ENCODE measurements around the gene CAPN5.
A peak's percentile ranks its signal among the peaks of the same experiment; 100 is the strongest.

Gene CAPN5

DNA sequence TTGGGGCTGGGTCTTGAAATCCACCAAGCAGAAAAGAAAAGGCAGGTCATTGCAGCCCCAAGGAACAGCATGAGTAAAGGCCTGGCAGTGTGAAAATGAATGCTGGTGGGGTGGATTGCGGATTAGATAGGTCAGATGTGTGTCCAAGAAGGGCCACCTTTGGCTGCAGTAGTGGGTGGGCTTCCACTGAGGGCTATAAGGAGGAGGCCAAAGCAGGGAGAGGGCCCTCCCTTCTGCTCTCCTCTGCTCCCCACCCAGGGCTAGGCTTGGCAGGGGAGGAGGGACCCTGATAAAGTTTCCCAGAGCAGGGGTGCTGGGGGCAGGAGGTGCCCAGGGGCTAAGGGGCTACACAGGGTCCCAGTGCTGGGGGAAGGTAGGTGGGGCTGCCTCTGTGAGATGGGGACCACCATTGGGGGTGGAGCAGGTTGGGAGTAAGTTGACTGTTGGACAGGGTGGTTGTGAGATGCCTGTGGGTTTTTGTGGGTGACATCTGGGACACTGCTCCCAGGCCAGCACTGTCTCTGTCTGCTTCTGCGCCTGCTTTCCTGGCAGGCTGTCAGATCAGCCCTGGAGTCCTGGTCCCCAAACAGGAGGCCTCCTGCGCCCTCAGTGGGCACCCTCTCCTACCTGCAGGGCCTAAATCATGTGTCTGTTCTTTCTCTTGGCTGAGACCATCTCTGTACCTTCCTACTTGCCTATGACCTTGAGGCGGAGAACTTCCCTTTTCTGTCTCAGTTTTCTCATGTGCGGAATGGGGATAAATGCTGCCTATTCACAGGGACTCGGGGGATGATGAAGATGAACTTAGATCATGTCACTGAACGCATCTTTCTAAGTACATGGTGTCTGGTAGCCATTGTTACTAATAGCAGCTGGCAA is 1.9 kb downstream of the CAPN5 start:
- DNase-seq, result no peak

DNA sequence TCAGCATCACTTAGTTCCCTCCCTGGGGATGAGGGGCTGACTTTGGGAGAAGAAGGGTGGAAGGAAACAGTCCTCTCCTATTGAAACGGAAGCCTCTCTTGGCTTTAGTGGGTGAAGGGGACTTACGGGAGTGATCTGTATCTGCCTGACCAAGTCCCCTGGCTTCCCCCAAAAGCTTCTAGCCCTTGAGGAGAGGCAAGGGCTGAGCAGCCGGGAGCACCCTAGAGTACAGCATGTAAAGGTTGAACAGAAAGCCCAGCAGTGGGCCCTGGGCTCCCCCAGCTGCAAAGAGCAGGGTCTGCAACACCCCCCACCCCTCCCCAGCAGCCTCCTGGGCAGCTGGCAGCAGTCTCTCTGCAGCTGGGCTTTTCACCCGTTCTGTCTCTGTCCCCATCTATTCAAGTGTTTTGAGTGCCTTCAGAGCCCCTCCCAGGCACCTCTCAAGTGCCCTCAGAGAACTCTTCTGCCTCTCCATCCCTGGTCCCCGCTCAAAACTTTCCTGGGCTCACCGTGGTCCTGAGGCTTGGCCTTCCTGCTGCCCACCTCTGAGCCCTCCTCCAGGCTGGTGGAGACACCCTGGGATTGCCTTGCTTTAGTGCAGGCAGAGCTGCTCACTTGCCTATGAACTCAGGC is 2.7 kb downstream of the CAPN5 start:
- DNase-seq, result no peak

DNA sequence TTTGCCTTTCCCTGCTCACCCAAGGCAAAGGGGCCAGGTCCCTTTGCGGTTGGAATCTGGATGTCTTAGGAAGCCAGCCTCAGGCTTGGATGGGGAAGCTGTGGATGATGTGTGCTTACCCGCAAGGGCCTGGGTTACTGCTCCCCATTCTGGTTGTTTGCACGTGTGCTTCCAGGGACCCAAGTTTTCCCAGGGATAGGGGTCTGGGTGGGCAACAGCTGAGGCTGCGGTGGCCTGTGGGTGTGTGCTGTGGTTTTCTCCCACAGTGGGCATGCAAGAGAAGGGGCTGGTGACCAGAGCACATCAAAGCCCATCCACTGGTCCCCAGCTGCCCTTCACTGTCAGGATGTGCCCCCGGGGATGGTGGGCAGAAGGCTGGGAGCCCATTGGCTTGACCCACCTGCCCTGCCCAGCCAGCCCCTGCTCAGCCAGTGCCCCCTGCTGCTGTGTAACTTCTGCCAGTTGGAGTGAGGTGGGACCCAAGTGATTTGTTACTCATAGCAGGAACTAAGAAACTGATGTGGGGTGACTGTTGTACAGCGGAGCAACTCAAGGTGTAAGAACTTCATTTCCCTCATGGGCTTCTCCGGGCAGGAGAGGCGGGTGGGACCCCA is 3.3 kb downstream of the CAPN5 start:
- DNase-seq, result no peak

DNA sequence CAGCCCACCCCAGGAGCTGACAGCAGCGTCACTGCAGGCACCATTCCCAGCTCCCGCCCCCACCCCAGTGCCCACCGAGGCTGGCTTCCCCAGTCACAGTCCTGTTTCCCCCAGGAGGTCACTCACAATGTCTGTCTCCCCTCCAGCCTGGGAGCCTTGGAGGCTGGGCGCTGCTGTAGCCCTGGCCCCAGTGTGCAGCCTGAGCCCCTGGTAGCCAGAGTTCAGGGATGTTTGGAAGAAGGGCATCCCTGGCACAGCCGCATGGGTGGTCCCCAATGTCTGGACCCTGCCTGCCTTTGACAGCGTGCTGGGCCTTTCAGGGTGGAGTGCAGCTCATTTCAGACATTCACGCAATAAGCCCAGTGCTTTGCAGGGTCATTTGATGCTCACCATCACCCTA is 4.3 kb downstream of the CAPN5 start:
- no peak for DNase-seq

DNA sequence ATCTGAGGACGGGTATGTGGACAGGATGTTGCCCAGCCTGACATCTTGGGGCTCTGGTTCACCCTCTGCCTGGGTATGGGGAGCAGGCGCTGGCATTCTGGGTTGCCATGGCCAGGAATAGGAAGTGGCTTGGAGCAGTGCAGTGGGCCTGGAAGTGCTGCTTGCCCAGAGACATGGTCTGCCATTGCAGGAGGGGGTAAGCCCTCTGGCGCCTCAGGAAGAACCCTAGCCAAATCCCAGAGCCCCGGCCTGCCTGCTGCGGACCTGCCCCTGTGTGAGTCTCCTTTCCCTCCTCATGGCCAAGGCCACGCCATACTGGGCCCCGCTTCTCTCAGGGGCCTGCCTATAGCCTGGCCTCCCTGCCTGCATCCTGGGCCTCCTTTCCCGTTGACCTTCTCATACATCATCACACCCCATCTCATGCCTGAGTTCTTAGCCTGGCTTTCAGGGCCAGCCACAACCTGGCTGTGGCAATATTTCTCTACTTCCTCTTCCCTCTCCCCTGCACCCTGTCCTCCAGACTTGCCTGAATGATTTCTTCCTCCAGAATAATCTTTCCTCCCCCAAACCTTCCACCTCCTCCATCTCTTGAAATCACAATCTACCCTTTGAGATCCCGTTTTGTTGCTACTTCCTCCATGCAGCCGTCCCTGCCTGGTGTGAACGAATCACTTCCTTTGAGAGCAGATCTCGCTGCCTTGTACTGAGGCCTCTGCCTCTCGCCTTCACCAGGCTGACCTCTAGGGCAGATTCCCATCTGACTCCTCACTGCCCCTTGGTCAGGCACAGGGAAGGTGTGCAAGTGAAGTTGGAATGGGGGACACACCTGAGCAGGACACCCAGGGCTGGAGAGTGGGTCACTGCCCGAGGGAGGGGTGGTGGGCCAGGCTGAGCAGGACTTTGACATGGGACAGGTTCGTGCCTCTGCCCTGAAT is 5.2 kb downstream of the CAPN5 start:
- DNase-seq, result no peak

DNA sequence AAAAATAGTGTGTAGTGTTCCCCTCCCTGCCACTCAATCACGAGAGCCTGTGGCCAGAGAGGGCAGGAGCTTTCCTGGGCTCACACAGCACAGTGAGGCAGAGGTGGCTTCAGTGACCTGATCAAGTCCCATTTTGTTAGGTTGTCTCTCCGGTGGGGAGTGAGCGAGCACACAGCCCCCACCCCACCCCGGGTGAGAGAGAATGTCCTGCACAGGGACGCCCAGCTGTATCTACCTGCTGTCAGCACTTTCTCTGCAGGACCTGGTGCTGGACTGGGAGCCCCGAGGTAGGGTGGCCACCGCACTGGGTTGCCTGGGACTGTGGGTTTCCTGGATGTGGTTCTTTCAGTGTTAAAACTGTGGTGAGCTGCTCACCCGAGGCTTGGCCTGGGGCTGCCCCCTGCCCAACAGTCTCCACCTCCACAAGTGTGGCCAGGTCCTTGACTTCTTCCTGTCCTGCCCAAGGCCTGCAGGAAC is 6.1 kb downstream of the CAPN5 start:
- no peak for DNase-seq

DNA sequence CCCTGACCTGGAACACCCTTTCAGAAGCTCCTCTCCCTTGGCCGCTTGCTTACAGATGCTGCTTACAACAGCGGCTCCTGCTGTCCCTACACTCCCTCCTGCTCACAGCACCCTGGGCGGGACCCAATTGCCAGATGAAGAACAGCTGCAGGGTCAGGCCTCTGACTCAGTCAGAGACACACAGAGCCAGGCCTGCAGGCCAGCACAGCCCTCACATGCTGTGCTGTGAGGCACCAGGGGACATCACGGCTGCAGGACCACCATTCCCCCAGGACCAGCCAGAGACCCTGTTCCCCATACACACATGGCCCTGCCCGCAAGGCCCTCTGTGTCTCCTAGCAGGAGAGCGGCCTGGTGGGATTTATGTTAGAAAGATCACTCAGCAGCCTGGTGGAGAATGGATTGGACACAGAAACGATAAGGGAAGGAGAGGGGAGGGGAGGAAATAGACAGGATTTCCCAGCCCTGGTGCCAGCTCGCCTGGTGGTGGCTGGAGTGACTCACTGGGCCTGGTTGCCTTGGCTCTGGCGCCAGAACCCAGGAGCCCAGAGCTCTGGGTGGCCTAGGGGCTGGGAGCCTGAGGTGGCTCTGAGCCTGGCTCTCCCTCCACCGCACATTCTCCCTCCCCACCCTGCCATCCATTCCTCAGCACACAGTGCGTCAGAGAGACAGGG is 6.7 kb downstream of the CAPN5 start:
- no peak for DNase-seq

DNA sequence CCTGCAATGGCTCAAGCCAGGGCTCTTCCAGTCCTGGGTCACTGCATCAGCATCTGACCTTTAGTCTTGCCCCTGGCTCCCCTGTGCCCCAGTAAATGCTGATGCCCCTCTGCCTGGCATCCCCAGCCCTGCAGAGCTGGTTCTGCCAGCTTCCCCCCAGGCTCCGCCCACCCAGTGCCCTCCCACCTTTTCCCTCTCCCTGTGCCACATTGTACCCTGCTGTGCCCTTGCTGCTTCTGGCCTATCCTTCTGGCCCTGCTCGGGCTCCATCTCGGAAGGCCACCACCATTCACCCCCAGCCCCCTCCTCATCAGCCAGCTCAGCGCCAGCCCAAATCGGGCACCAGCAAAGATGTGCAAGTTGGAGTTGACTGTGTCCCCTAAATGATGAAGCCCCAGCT is 7.4 kb downstream of the CAPN5 start:
- DNase-seq, result no peak

DNA sequence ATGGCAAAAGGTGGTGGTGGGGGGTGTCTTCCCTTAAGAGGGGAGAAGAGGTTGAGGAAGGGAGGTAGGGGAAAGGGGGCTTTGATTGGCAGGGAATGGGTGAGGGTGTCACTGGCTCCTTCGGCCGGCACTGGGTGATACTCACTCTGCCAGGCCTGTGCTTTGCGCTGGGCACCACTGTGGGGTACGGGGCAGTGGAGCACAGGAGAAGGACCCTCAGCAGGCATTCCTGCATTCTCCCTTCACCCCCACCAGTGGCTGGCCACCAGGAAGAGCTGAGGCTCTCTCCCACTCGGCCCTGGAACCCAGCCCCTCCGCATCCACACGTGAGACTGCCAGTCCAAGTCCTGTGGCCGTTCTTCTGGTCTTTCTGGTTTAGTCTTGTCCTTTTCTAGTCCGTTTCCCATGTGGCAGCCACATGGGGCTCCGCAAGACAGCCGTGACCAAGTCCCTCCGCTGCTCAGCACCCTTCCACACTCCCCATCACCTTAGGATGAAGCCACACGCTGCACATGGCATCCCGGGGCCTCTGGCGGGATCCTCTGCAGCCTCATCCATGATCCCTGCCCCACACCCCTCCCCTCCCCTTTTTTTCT is 8.0 kb downstream of the CAPN5 start:
- DNase-seq, result no peak

DNA sequence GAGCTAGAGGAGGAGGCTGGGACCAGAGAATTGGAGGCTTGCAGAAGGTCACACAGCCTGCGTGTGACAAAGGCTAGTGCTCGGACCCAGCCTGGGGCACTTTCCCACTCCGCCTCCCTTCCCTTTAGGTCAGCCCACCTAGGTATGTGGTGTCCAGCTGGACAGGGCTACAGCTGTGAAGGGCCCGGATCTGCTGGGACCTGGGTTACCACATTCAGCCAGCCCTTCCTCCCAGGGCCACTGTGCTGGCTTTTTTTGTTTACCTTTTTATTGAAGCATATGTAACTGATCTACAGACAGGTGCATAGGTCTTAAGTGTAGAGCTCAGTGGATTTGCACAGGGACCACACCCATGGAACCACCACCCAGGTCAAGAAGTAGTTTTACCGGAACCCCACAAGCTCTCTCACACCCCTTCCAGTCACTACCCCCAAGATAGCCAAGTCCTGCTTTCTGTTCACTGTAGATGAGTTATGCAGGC is 8.7 kb downstream of the CAPN5 start:
- no peak for DNase-seq

DNA sequence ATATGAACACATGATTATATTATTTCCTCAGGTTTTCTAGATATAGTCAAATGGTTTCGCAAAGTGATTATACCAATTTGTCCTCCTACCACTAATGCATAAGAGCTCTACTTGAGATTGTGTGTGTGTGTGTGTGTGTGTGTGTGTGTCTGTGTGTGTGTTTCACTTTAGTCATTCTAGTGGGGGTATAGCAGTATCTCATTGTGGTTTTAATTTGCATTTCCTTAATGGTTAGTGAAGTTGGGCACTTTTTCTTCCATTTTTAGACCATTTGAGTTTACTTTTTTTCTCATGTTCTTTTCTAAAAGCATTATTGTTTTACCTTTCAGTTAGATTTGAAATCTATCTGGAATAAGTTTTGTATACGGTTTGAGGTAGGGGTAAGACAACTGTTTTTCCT is 12.9 kb downstream of the CAPN5 start:
- no peak for DNase-seq

DNA sequence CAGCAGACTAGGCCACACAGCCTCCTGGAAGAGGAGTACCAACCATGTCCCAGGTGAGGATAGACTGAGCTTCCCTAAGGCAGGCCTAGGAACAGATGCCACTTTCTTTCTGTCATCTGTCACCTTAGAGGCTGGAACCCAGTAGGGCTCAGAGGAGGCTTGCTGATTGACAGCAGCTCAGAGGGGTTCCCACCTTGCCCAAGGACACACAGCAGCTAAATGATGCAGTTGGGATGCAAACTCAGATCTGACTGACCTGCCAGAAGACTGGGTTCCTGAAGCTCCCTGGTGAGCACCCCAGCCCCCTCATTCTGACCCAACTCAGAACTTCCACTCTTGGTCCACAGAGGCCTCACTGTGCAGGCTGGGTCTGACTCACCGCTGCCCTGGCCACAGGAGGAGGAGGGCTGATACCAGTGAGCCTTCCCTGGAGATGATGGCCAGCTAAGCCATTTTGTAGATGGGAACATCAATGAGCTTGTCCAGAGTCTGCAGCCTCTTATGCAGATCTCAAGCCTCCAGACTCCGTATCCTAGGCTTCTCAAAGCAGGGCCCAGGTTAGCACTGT is 14.0 kb downstream of the CAPN5 start:
- DNase-seq, result no peak

DNA sequence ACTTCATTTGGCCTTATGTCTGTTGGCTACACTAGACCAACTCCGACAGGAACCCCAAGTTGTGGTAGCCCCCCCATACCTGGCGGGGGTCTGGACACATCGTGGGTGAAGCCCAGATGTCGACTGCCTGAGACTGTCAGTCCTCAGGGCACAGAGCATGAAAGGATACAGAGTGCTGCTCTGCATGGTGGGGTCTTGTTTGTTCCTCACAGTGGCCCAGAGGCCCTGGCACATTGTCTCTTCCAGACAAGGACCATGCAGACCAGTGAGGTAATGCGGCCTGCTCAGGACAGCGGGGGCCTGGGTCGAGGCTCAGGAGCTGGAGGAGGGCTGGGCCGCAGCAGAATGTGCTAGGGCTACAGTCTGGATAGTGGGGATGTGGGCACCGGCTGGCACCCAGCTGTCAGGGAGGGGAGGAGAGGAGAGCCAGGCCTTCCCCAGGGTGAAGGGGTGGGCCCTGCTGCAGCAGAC is 14.6 kb downstream of the CAPN5 start:
- DNase-seq, result no peak

DNA sequence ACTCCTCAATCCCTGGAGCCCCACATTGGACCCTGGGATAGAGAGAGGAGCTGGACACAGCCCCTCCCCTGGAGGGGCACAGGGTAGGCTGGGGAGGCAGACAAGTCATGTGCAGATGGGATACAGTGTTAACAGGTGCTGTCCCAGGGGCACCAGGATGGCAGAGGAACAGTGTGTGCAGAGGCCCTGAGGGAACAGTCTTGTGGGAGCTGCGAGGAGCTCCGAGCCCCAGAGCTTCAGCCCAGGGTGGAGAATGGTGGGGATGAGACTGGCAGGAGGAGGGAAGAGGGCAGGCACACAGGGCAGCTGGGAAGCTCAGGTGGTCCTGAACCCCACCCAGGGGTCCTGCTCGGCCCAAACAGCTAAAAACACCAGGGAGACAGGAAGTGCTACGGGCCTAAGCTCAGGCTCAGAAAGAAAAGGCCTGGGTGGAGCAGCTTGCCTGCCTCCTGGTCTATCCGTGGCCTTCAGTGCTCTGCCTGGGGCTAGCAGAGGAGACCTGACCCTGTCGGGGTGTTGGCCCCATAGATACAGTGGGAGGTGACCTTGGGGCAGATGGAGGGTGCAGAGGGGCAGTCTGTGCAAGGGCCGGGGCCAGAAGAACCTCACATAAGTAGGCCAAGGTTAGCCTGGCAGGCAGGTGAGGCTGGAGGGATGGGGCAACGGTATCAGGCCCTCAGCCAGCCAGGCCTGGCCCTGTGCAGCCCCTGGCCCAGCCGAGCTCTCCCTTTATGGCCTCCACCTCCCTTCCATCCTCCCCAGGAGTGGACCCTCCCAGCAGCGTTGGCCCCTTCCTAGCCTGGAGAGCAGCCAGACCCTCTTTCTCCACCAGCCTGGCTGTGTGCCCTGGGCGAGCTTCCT is 15.4 kb downstream of the CAPN5 start:
- no peak for DNase-seq

DNA sequence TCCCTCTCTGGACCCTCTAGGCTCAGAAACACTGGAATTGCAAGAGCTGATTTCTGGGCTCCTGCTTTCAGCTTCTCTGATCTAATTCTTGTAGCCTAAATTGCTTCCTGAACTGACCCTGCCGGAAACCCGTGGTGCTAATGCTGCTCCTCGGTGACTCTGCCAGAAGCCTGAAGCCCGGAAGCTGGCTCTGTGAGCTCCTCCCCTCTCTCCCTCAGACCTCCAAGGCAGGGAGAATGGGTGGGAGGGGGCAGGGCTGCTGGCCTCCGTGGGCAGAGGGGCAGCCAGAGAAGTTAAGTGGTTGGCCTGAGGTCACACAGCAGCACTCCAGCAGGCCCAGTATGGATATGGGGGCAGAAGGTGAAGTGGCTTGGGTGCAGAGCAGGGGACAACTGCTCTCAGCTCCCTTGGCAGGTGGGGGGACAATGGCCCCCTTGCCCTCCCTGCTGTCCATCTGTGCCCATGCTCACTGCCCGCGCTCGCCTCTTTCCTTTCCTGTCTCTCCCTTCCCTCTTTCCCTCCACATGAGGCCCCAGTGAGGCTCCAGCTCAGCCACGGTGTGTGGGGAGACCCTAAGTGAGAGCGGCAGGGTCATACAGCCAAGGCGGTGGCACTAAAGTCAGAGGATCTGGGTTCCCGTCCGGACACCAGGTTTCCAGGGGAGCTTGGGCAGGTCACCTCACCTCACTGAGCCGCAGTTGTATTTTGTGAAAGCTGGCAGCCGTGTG is 16.2 kb downstream of the CAPN5 start:
- peak in 1 of 2 experiments; percentile 13 for DNase-seq

DNA sequence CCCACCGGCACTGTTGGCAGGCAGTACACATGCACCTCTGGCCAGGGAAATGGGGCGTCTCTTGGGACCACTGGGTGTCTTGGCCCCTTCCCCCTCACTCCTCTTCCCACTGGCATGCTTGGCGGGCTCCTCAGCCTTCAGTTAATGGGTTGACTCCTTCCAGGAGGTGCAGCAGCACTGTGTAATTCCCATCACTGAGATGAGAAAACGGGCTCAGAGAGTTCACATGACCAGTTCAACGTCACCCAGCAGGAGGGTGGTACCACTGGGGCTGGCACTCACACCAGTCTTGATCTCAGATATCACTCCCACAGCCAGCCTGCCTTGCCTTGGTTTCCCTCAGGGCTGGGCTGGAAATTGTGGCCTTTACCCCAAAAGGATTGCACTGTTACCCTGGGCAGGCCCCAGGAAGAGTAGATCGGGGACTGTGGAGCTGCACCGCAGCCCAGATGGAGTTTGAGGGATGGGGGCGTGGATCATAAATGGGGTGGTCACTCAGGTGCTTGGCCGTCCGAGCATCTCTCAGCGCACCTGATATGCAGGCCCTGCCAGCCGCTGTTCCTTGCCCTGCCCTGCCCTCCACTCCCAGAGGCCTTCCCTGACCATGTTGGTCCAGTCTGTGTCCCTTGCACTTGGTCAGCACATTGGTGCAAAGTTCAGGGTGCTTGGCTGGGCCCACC is 16.9 kb downstream of the CAPN5 start:
- DNase-seq, result no peak

DNA sequence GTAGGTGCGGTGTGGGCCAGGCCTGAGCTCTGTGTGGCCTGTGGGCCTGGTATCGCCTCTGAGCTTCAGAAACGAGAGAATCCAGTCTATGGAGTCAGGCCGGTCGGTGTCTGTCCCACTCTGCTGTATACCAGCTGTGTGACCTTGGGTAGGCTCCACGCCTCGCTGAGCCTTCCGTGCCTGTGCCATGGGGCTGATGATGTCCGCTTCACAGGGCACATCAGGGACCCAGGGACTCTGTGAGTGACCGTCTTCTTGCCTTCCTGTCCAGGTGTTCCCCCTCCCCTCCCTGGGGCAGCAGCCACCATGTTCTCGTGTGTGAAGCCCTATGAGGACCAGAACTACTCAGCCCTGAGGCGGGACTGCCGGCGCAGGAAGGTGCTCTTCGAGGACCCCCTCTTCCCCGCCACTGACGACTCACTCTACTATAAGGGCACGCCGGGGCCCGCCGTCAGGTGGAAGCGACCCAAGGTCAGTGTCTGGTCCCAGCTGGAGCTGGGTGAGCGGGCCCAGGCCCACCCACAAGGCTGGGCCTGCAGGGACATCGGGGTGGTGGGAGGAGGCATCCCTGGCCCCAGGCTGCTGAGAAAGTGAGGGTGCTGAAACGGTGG is 17.9 kb downstream of the CAPN5 start:
- no peak for DNase-seq

DNA sequence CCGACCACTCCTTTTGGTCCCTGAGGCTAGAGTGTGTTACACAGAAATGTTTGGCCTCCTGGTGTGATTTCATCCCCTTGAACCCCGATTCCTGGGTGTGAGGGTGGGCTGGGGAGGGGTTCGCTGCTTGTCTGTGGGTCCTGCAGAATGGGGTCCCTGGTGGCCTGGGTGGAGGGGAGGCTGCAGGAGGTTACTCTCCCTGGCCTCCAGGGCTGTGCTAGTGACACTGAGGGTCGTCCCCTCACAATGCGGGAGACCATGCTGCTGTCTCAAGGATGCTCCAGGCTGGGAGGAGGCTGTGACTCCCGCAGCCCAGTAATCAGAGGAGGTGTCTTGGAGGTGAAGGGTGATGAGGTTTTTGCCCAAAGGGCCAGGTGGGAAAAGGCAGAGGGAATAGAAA is 18.9 kb downstream of the CAPN5 start:
- DNase-seq, result no peak
